ENCODE data around the gene TECPR2.
"Not testable (repeated sequence)": the region's sequence is repeated elsewhere in the genome, so short reads cannot be mapped to it uniquely, and the experiment has no call there.

The TECPR2 gene

GRCh38 chr14:102321456-102322422 is 41.0 kb upstream of the TECPR2 start:
- H3K4me1 ChIP-seq (ENCODE audit: control insufficient read depth, insufficient read depth, low read length) = peaks cover 5% of the 10 kb centered on the region
- H3K9ac ChIP-seq (ENCODE audit: low read length) = no peak overlapping the region
- H3K27me3 ChIP-seq (ENCODE audit: control insufficient read depth, insufficient read depth, low read length) = no peaks in the 10 kb centered on the region
- peaks cover 7% of the 10 kb centered on the region for H3K36me3 ChIP-seq (ENCODE audit: control insufficient read depth, insufficient read depth, low read length)
- no peak overlapping the region for H3K4me3 ChIP-seq (ENCODE audit: low read length)
- H3K27ac ChIP-seq (ENCODE audit: low read depth, low read length) = no peak overlapping the region

- Histone ChIP-seq H3K27ac (ENCODE audit: low read depth, low read length) (no peak overlapping the region), H3K4me3 (ENCODE audit: low read length) (no peak overlapping the region), H3K9ac (ENCODE audit: low read length) (no peak overlapping the region), H3K36me3 (ENCODE audit: control insufficient read depth, insufficient read depth, low read length) (peaks cover 7% of the 10 kb centered on the region), H3K4me1 (ENCODE audit: control insufficient read depth, insufficient read depth, low read length) (peaks cover 5% of the 10 kb centered on the region), H3K27me3 (ENCODE audit: control insufficient read depth, insufficient read depth, low read length) (no peaks in the 10 kb centered on the region)
Measured at GRCh38 chr14:102323102-102323501, 39.6 kb upstream of the TECPR2 start.

GRCh38 chr14:102325791-102326345 is 36.9 kb upstream of the TECPR2 start:
- Histone ChIP-seq H3K4me3 (ENCODE audit: low read length) (no peak overlapping the region), H3K4me1 (ENCODE audit: control insufficient read depth, insufficient read depth, low read length) (no peaks in the 10 kb centered on the region), H3K9ac (ENCODE audit: low read length) (no peak overlapping the region), H3K36me3 (ENCODE audit: control insufficient read depth, insufficient read depth, low read length) (peaks cover 7% of the 10 kb centered on the region), H3K27me3 (ENCODE audit: control insufficient read depth, insufficient read depth, low read length) (no peaks in the 10 kb centered on the region), H3K27ac (ENCODE audit: low read depth, low read length) (no peak overlapping the region)

GRCh38 chr14:102326583-102326982 is 36.2 kb upstream of the TECPR2 start:
- Histone ChIP-seq H3K9ac (ENCODE audit: low read length) (no peak overlapping the region), H3K4me3 (ENCODE audit: low read length) (no peak overlapping the region), H3K4me1 (ENCODE audit: control insufficient read depth, insufficient read depth, low read length) (no peaks in the 10 kb centered on the region), H3K27me3 (ENCODE audit: control insufficient read depth, insufficient read depth, low read length) (no peaks in the 10 kb centered on the region), H3K36me3 (ENCODE audit: control insufficient read depth, insufficient read depth, low read length) (peaks cover 7% of the 10 kb centered on the region), H3K27ac (ENCODE audit: low read depth, low read length) (no peak overlapping the region)

- not testable (repeated sequence) for H3K4me1 ChIP-seq (ENCODE audit: control insufficient read depth, insufficient read depth, low read length); H3K27ac ChIP-seq (ENCODE audit: low read depth, low read length); H3K4me3 ChIP-seq (ENCODE audit: low read length); H3K27me3 ChIP-seq (ENCODE audit: control insufficient read depth, insufficient read depth, low read length); H3K9ac ChIP-seq (ENCODE audit: low read length); H3K36me3 ChIP-seq (ENCODE audit: control insufficient read depth, insufficient read depth, low read length)
Measured at GRCh38 chr14:102329381-102329780, 33.4 kb upstream of the TECPR2 start.

- no peak overlapping the region for H3K9ac ChIP-seq (ENCODE audit: low read length)
- no peak overlapping the region for H3K27ac ChIP-seq (ENCODE audit: low read depth, low read length)
- H3K36me3 ChIP-seq (ENCODE audit: control insufficient read depth, insufficient read depth, low read length) = peaks cover 15% of the 10 kb centered on the region
- no peaks in the 10 kb centered on the region for H3K27me3 ChIP-seq (ENCODE audit: control insufficient read depth, insufficient read depth, low read length)
- H3K4me3 ChIP-seq (ENCODE audit: low read length) = no peak overlapping the region
- H3K4me1 ChIP-seq (ENCODE audit: control insufficient read depth, insufficient read depth, low read length) = no peaks in the 10 kb centered on the region
Measured at GRCh38 chr14:102330806-102331205, 31.9 kb upstream of the TECPR2 start.

GRCh38 chr14:102333390-102333789 is 29.4 kb upstream of the TECPR2 start:
- no peaks in the 10 kb centered on the region for H3K4me1 ChIP-seq (ENCODE audit: control insufficient read depth, insufficient read depth, low read length)
- no peak overlapping the region for H3K27ac ChIP-seq (ENCODE audit: low read depth, low read length)
- H3K36me3 ChIP-seq (ENCODE audit: control insufficient read depth, insufficient read depth, low read length) = peaks cover 11% of the 10 kb centered on the region
- H3K4me3 ChIP-seq (ENCODE audit: low read length) = no peak overlapping the region
- no peak overlapping the region for H3K9ac ChIP-seq (ENCODE audit: low read length)
- no peaks in the 10 kb centered on the region for H3K27me3 ChIP-seq (ENCODE audit: control insufficient read depth, insufficient read depth, low read length)

GRCh38 chr14:102333795-102334705 is 28.7 kb upstream of the TECPR2 start:
- Histone ChIP-seq H3K4me1 (ENCODE audit: control insufficient read depth, insufficient read depth, low read length) (no peaks in the 10 kb centered on the region), H3K36me3 (ENCODE audit: control insufficient read depth, insufficient read depth, low read length) (peaks cover 15% of the 10 kb centered on the region), H3K27me3 (ENCODE audit: control insufficient read depth, insufficient read depth, low read length) (no peaks in the 10 kb centered on the region), H3K4me3 (ENCODE audit: low read length) (no peak overlapping the region), H3K9ac (ENCODE audit: low read length) (no peak overlapping the region), H3K27ac (ENCODE audit: low read depth, low read length) (no peak overlapping the region)

- Histone ChIP-seq H3K27ac (ENCODE audit: low read depth, low read length) (no peak overlapping the region), H3K36me3 (ENCODE audit: control insufficient read depth, insufficient read depth, low read length) (peaks cover 16% of the 10 kb centered on the region), H3K27me3 (ENCODE audit: control insufficient read depth, insufficient read depth, low read length) (no peaks in the 10 kb centered on the region), H3K4me3 (ENCODE audit: low read length) (no peak overlapping the region), H3K4me1 (ENCODE audit: control insufficient read depth, insufficient read depth, low read length) (no peaks in the 10 kb centered on the region), H3K9ac (ENCODE audit: low read length) (no peak overlapping the region)
Measured at GRCh38 chr14:102335163-102335562, 27.6 kb upstream of the TECPR2 start.

- Histone ChIP-seq H3K9ac (ENCODE audit: low read length) (no peak overlapping the region), H3K4me3 (ENCODE audit: low read length) (no peak overlapping the region), H3K4me1 (ENCODE audit: control insufficient read depth, insufficient read depth, low read length) (no peaks in the 10 kb centered on the region), H3K36me3 (ENCODE audit: control insufficient read depth, insufficient read depth, low read length) (peaks cover 30% of the 10 kb centered on the region), H3K27me3 (ENCODE audit: control insufficient read depth, insufficient read depth, low read length) (no peaks in the 10 kb centered on the region), H3K27ac (ENCODE audit: low read depth, low read length) (no peak overlapping the region)
Measured at GRCh38 chr14:102338724-102339123, 24.0 kb upstream of the TECPR2 start.

GRCh38 chr14:102341566-102341965 is 21.2 kb upstream of the TECPR2 start:
- H3K9ac ChIP-seq (ENCODE audit: low read length) = no peak overlapping the region
- H3K27ac ChIP-seq (ENCODE audit: low read depth, low read length) = no peak overlapping the region
- no peaks in the 10 kb centered on the region for H3K4me1 ChIP-seq (ENCODE audit: control insufficient read depth, insufficient read depth, low read length)
- H3K27me3 ChIP-seq (ENCODE audit: control insufficient read depth, insufficient read depth, low read length) = no peaks in the 10 kb centered on the region
- peaks cover 31% of the 10 kb centered on the region for H3K36me3 ChIP-seq (ENCODE audit: control insufficient read depth, insufficient read depth, low read length)
- H3K4me3 ChIP-seq (ENCODE audit: low read length) = no peak overlapping the region

GRCh38 chr14:102342238-102342637 is 20.5 kb upstream of the TECPR2 start:
- Histone ChIP-seq H3K36me3 (ENCODE audit: control insufficient read depth, insufficient read depth, low read length) (peaks cover 30% of the 10 kb centered on the region), H3K4me3 (ENCODE audit: low read length) (no peak overlapping the region), H3K4me1 (ENCODE audit: control insufficient read depth, insufficient read depth, low read length) (no peaks in the 10 kb centered on the region), H3K9ac (ENCODE audit: low read length) (no peak overlapping the region), H3K27ac (ENCODE audit: low read depth, low read length) (no peak overlapping the region), H3K27me3 (ENCODE audit: control insufficient read depth, insufficient read depth, low read length) (no peaks in the 10 kb centered on the region)

Measured in rectal smooth muscle tissue (tissue), 1 donor.